Stimulated activated CD4-positive, alpha-beta T cell treated with anti-CD3 and anti-CD28 coated beads, Interleukin-15, amount 100 ng/mL, for 1 hour (primary cell): ENCODE measurements around the gene SERPINB6.
"Not testable (repeated sequence)": the region's sequence is repeated elsewhere in the genome, so short reads cannot be mapped to it uniquely, and the experiment has no call there.

Experiments
- DNase-seq, 2 donors: peaks; one replicate each; pipeline ENCODE4 v3.0.0-alpha.2; 2020; ENCODE audit warnings: low read depth in 1 of 2, low spot score in 1 of 2

The SERPINB6 gene

DNA sequence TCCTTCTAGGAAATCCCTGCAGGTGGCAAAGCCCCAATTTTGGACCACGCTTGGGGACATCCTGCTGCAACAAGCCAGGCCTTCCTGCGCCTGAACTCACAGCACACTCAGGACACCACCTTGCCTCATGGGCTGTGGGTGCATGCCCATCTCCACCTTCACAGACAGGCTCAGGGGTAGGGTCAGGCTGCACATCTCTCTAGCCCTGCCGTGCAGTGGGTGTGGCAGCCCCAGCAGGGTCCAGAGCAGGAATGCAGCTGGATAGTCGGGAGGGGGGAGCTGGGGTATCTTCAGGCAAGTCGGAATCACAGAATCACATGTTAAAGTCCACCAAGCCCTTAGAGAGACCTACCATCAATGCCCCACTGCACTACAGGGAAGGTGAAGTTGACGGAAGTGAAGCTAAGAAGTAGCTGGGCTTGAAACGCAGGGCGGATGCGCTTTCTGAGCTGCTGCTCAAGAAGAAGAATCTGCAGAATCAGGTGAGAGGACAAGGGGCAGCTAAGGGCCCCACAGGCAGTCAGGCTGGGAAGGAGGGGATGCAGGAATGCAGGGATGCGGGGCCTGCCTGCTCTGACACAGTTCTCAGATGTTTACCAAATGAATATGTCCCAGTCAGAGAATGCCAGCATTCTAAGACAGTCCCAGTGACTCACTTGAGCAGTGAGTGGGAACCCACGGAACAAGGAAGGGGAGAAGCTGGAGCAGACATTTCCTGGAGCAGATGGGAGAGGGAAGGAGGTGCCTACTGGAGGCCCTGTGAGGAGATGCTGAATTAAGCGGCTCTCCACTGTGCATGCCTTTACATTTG lies 11.3 kb downstream of the SERPINB6 start:
- no peak for DNase-seq

DNA sequence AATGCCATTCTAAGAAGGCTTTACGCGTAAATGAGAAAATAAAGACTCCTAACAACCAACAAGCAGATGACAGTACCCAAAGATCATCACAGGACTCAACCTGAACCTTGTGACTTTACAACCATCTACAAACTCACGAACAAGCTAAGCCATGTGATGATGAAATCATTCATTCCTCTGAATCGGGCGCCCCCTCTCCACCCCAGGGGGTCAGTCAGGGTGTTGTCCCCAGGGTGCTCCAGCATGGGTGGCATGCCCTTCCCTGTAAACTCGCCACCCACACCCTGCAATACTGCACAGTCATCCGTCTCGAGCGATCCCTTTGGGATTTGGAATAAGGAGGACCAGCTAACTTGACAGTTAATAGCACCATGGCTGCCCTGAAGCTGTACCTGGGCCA lies 12.6 kb downstream of the SERPINB6 start:
- DNase-seq: no peak

DNA sequence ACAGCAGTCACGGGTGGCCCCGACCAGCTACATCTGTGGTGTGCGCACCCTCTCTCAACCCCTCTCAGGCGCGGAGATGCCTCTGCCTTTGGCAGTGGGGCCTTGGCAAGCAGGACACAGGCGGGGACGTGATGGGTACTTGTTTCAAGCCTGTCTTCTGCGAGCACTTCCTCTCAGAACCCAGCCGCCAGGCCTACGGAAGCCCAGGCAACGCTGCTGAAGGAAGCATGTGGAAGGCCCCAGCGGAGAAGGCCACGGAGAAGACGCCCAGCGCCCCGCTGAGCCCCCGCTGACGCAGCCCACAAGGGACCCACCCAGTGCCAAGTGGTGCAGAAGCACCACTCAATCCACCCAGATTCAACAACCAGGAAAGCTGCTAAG lies 13.0 kb downstream of the SERPINB6 start:
- DNase-seq: no peak

DNA sequence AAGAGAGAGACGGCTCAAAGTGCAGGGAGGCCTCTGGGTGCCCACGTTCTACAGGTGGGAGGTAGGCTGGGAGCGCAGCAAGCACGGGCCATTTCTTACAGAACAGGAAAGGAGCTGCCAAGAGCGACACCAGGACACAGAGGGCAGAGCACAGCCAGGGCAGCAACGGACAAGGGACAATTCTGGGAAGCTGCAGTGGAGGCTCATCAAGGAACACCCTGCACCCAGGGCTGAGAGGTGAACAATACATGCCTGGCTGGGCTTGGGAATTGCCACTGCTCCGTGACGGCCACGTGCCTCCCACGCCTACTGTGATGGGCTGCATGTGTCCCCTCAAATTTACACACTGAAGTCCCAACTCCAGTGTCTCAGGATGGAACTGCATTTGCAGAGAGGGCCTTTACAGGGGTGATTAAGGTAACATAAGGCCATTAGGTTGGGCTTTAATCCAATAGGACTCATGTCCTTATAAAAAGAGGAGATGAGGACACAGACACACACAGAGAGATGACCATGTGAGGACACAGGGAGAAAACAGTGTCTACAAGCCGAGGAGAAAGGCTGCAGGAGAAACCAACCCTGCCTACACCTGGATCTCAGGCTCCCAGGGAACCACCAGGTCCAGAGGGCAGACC lies 13.6 kb downstream of the SERPINB6 start:
- DNase-seq: no peak

DNA sequence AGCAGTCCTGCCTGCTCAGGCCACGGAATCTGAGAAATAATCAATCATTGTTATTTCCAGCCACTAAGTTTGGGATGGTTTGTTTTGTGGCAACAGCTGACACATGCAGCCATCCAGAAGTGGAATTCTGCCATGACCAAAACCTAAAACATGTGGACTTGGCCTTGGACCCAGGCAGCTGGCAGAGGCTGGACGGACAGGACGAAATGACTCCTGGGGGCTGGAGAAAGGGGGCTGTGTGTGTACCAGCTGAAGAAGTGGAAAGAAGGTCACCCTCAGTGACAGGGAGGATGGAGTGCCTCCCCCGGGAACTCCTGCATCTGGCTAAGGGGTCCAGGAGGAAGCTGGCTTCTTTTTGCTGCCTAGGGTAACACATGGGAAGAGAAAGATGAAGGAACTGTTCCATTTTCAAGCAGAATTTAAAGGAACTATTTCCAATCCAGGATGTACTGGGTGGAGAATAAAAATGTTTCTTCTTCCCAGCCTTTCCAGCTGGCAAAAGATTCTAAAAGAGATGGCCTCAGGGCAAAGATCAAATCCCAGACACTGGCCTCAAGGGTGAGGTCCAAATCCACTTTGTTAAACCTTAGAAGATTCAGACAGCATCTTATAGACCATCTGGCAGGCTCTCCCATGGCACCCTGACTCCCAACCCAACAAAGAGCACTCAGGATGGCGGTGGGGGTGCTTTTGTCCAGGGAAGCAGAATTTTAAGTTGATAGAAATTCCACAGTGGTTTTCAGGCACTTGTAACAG lies 14.3 kb downstream of the SERPINB6 start:
- no peak for DNase-seq

DNA sequence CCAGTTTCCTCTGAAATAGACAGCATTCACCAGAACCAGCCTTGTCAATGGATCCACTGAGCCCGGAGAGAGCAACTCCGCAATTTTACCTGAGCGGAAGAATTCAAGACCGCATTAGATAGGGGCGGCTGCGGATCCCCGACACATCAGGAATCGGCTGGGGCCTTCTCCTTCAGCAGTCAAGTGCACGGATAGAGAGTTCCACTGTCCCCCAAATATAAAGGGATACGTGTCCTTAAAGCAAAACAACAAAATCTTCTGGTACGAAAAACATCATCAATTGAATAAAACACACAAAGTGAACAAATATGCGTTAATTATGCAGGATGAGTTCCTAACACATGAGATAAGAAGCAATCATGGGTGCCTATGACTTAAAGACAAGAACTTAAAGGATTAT lies 18.3 kb downstream of the SERPINB6 start:
- DNase-seq: no peak

DNA sequence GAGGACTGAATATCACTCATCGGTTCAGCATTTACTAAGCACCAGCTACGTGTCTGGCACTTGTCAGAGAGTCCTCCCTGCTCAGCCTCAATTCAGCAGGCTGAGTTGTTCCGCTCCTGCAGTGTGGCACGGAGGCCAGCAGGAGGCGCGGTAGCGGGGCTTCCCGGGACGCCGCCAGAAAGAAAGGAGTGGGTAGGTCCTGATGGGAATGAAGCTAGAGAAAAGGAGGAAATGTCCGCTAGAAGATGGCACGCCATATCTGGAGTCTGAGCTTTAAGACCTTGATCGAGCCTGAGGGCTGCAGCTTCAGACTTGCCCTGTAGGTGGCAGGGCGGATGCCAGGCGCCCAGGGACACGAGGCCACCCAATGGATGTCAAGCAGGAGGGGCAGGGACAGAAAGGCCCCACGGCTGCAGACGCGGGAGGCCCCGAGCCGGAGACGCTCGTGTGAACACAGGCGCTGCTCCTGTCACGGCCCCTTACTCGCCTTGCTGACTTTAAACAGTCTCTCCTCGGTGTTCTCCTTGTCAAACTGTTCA lies 18.7 kb downstream of the SERPINB6 start:
- peak in 1 of 2 donors; percentile 33 for DNase-seq

DNA sequence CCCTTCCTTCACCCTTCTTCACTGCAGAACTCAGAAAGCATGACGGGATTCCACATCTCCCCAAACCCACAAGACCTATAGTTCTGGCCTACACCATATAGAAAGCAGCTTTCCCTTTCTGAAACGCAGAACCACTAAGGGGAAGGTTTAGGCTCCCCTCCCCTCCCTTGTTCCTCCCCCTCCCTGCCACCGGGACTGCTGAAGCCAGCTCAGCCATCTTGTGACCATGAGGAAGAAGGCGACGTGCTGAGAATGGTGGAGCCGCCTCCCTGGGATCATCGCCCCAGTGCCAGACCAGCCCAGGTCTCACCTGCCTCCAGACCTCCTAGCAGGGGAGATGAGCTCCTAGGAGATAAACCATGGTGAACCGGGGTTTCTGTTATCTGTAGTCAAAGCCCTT lies 19.6 kb downstream of the SERPINB6 start:
- DNase-seq: no peak

DNA sequence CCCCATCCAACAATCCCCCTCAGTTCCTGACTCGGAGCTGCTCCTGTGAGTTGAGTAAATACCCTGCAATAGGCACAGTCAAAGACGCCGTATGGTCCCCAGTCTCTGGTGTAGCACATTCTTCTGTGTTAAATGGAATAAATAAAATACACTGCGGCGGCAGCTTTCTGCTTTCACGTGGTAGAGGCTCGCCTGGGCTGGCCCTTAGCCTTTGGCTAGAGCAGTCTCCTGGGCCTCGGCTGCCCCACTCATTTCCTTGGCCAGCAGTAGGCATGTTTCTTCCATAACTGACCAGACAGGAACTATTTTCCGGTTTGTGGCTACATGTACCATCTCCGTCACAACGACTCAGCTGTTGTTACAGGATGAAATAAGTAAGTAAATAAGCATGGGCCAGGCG lies 20.7 kb downstream of the SERPINB6 start:
- DNase-seq: no peak

DNA sequence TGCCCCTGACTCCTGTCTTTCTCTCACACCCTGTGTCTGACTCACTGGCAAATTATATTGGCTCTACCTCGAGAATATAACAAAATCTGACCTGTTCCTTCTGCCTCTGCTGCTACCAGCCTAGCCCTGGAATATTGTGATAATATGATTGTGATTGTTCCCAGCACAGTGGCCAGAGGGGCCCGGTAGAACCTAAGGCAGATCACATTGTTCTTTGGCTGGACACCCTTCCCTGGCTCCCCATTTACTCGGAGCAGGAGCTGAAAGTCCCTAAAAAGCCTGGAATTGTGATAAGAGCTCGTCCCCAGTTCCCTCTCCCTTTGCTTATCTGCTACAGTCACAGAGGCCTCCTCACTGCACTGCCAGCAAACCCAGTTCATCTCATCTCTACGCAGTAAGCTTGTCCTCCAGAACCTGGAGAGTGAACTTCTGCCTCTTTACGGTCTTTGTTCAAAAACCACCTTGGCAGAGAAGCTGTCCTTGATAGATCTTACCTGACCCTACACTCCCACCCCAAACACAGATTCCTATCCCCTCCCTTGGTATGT lies 21.8 kb downstream of the SERPINB6 start:
- no peak for DNase-seq

DNA sequence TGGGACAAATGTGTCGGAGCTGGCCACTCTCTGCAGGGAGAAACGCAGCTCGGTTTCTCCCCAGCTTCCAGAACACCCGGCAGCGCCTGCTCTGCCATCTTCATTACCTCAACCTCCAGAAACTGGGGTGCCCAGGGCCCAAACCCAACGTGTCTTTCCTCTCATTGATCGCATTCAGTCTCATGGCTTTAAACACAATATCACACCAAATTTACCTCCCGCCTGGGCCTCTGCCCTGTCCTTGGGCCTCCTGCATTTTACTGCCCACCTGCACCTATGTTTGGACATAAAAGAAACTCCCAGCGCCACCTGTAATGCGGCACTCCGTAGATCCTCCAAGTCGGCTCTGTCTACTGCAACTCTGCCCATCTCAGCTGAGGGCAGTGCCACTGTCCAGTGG lies 22.2 kb downstream of the SERPINB6 start:
- no peak for DNase-seq

DNA sequence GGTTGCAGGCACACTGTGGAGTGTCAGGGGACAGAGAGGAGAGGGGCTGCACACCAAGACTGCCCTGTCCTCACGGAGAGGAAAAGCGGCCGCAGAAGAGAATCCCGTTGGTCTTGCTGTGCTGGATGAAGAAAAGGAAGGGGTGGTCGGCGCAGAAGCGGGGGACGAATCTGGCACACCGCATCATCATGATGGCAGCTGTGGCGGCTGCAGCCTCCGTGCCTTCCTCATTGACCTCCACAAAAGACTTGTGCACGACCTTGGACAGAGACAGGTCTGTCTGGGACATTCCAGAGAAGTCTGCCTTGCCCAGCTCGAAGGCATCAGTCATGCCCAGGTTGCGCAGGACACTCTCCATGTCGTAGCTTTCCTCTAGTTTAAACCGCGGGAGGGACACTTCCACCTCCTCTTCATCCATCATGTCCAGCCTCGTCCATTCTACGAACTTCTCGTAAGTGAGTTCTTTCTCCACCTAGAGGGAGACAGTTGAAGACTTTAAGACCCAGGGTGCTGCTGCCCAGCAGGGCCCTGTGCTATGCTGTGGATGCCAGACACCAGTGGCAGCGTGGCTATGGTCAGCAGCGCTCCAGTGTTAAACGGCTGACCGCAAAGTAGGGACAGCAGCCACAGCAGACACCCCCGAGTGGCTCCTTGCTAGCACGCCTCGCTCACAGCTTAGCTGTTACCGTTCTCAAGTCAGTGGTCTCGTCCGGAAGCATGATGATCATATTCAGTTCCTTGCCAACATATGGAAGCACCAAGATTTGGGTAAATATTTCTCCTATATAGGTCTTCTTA lies 22.9 kb downstream of the SERPINB6 start:
- no peak for DNase-seq

DNA sequence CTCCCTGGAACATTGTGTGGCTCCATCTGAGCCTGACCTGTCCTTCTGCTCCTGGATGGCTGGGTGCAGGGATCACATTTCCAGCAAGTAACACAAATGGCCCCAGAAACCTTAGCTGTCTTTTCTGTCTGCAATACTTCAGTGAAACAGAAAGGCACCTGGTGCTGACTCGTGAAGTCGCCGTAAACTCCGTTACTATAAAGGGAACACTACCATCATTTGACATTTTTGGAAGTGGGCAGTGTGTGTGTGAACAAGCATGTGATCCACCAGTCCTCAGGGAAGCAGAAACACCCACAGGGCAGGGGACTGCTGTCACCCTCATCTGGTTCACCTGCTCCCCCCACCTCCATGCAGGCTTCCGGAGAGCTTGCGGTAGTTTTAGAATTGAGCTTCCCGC lies 23.9 kb downstream of the SERPINB6 start:
- no peak for DNase-seq

DNA sequence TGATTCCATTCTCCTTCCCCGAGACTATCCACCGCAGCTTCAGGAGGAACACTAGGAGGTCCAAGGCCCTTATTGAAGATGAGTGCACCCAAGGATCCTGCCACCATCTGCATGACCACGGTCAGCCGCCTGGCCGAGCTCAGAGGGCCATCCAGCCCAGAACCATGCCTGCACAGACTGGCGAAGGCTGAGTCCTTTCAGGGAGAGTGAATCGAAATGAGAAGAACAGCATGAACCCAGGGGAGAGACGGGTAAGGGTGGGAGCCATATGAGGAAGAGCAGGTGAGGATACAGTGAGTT lies 26.3 kb downstream of the SERPINB6 start:
- DNase-seq: no peak

DNA sequence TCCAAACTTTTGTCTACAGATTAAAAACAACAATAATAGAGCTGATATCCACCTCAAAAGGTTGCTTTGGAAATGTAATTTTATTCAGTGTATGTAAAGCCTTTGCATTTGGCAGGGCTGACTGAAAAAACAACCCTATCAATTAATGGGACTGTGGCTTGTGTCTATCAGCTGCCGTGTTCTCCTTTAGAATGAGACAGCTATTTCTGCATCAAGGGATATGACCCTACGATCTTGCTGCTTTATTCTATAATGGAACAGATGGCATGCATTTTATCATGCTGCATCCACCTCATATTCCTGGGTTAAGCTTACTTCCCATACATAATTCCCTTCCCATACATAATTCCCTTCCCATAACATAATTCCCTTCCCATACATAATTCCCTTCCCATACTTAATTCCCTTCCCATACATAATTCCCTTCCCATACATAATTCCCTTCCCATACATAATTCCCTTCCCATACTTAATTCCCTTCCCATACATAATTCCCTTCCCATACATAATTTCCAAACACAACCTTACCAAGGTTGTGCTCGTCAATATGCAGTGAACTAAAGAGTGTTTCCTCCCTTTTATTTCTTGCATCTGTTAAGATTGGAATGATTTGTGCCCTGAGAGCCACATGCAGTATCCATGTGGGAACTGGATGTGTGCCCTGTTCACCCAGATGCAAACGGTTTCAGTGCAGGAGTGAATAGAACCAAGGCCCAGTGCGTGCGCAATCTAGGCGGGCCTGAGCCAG lies 26.8 kb downstream of the SERPINB6 start:
- DNase-seq: no peak

DNA sequence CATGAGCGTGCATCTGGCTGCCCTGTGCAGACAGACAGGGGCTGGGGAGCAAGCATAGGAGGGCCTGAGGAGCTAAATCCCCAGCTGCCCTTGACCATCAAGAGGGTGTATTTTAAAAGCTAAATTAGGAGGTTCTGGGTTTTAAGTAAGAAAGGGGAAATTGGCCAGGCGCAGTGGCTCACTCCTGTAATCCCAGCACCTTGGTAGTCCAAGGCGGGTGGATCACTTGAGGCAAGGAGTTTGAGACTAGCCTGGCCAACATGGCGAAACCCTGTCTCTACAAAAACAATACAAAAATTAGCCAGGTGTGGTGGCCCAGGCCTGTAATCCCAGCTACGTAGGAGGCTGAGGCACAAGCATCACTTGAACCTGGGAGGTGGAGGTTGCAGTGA lies 27.8 kb downstream of the SERPINB6 start:
- DNase-seq: no peak

DNA sequence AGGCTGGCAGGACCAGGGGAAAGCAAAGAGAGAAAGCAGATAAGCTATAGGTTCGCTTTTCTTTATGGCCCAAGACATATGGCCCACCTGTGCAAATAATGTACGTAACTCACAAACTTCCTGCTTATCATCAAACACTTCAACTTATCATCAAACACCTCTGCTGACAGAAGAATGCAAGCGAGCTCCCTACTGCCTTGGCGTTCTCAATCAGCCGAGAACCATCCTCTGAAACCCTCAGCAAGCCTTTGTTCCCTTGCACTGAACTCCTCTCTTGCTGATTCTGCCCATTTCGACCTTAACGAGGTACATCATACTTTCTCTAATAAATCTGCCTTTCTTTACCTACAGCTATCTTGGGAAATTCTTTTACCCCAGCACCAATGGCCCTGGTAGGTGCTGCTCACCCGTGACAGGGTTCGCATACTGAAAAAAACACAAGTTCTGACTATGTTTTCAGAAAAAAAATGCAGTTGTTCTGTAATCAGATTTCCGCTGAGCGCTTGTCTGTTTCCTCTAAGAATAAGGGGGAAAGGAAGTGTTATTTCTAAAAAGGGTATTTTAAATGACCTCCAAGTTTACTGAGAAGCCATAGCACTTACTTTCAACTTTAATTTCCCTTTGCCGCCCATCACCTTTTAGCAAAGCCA lies 28.3 kb downstream of the SERPINB6 start:
- no peak for DNase-seq

DNA sequence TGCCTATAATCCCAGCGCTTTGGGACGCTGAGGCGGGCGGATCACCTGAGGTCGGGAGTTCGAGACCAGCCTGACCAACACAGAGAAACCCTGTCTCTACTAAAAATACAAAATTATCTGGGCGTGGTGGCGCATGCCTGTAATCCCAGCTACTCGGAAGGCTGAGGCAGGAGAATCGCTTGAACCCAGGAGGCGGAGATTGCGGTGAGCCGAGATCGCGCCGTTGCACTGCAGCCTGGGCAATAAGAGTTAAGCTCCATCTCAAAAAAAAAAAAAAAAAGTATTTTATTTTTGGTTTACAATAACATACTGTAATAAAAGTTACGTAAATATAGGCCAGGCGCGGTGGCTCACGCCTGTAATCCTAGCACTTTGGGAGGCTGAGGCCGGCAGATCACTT lies 29.3 kb downstream of the SERPINB6 start:
- not testable (repeated sequence) for DNase-seq

DNA sequence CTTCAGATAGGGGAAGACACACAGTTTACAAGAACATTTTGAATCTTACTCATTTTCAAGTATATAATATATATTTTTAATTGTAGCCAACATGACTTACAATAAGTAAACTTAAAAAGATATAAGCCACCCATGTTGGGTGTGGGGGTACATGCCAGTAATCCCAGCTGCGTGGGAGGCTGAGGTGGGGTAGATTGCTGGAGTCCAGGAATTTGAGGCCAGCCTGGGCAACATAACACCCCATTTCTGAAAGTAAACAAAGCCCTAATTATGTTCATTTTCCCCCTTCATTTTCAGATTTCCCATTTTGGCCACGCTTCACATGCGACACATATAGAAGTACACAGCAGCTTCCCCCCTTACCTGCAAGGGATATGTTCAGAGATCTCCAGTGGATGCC lies 30.5 kb downstream of the SERPINB6 start:
- DNase-seq: no peak
